ENCODE data around the gene NR2C2. TPM values are rescaled to one million over a fixed set of nuclear protein-coding genes. Genes with fewer than 3 reads are reported as not detected.

NR2C2 gene
- total RNA-seq, 2 donors from 2014 or later, result 51.8 to 70.7 TPM

DNA sequence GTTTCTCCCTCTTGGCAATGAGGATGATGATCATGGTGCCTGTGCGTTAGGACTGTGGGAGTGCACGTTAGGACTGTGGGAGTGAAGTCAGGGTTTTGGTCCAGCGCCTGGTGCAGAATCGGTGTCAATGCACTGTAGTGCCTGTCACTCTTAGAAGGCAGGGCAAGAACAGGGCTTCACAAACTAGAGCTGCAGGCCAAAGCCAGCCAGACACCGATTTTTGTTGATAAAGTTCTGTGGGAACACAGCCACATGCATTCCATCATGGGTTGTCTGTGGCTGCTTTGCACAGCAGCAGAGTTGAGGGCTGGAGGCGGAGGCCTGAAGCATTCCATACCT lies 32.6 kb upstream of the NR2C2 start:
- no peak for DNase-seq (ENCODE audit: low spot score in 2 of 2)
- Mint-ChIP-seq H3K27ac (no peak overlapping the region), H3K36me3 (no peaks in the 10 kb centered on the region), H3K9me3 (no peaks in the 10 kb centered on the region)
- no peak for ATAC-seq

GRCh38 chr3:14915636-14916222 lies 31.7 kb upstream of the NR2C2 start:
- Mint-ChIP-seq H3K27ac (no peak overlapping the region), H3K9me3 (no peaks in the 10 kb centered on the region), H3K36me3 (no peaks in the 10 kb centered on the region)
- no peak for DNase-seq (ENCODE audit: low spot score in 2 of 2)
- ATAC-seq, result peak in 1 of 2 donors; percentile 34

DNA sequence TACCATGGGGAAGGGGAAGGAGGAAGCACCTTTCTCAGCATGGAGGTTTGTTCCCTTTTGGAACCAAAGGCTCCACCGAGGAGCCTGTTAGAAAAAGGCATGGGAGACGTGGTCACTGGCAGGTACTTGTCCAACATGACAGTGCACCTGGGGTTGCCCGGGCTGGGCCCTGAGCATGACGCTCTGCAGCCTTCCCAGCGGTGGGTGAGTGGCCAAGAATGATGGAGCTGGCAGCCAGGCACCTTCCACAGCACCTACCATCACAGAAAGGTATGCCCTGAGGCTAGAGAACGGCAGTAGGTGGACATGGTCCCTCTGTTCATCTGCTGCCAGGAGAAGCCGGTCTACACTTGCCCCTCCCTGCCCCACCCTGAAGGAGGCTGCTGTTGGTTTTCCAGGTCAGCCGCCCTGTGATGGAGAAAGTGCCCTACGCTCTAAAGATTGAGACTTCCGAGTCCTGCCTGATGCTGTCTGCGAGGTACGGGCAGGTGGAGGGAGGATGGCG lies 29.0 kb upstream of the NR2C2 start:
- DNase-seq (ENCODE audit: low spot score in 2 of 2), result no peak
- no peak overlapping the region for H3K27ac Mint-ChIP-seq
- H3K36me3 Mint-ChIP-seq, result no peaks in the 10 kb centered on the region
- ATAC-seq, result no peak
- H3K9me3 Mint-ChIP-seq, result no peaks in the 10 kb centered on the region

DNA sequence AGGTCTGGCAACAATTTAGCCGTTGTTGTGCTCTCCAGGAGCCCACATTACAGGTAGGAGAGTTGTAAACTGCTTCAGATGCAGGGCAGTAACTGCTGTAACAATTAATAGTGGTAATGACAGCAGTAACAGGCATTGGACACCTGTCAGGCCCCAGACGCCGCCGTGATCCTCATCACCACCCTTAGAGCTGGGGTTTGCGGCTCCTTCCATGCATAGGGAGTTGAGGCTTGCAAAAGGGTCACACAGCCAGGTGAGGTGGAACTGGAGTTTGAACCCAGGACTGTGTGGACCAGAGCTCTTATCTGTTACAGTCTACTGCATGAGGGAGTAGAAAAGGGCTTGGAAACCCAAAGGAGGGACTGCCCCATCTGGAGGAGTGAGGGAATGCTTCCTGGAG lies 26.8 kb upstream of the NR2C2 start:
- H3K36me3 Mint-ChIP-seq, result no peaks in the 10 kb centered on the region
- no peak overlapping the region for H3K27ac Mint-ChIP-seq
- DNase-seq (ENCODE audit: low spot score in 2 of 2), result no peak
- ATAC-seq, result peak in 1 of 2 donors; percentile 13
- H3K9me3 Mint-ChIP-seq, result no peaks in the 10 kb centered on the region

DNA sequence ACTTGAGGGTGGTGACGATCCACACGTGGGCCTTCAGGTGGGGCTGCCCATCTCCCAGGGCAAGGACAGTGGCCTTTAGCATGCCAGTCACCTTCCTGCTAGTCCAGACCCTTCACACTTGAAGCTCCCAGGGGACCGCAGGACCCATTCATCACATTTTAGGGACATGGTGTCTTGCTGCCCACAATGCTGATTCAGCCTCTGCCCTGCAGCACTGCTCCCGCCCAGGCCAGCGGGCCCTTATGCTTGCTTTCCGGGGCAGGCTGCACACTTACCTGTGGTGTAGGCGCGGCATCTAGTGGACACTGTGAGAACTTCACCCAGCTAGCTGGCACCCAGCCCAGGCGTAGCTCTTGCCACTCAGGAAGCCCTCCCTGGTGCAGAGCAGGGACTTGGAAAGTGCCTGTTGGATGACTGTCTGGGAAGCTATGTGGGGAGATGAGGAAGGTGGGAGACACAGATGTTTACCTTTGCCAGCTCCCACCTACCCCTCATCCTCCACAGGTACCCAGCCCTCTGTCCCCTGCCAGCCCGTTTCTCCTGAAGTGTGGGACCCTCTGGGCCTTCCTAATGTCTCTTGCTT lies 26.3 kb upstream of the NR2C2 start:
- peak; percentile 76 to 82 for DNase-seq (ENCODE audit: low spot score in 2 of 2)
- H3K9me3 Mint-ChIP-seq, result no peaks in the 10 kb centered on the region
- no peak overlapping the region for H3K27ac Mint-ChIP-seq
- peak; percentile 87 to 93 for ATAC-seq
- H3K36me3 Mint-ChIP-seq, result no peaks in the 10 kb centered on the region

GRCh38 chr3:14921811-14922705 lies 25.3 kb upstream of the NR2C2 start:
- Mint-ChIP-seq H3K9me3 (no peaks in the 10 kb centered on the region), H3K36me3 (no peaks in the 10 kb centered on the region), H3K27ac (no peak overlapping the region)
- ATAC-seq (no peak), DNase-seq (ENCODE audit: low spot score in 2 of 2) (no peak)

- ATAC-seq, result no peak
- H3K27ac Mint-ChIP-seq, result no peak overlapping the region
- no peaks in the 10 kb centered on the region for H3K9me3 Mint-ChIP-seq
- DNase-seq (ENCODE audit: low spot score in 2 of 2), result no peak
- no peaks in the 10 kb centered on the region for H3K36me3 Mint-ChIP-seq
Measured at GRCh38 chr3:14922863-14923262, 24.5 kb upstream of the NR2C2 start.

- no peaks in the 10 kb centered on the region for H3K9me3 Mint-ChIP-seq
- ATAC-seq (no peak), DNase-seq (ENCODE audit: low spot score in 2 of 2) (no peak)
- no peak overlapping the region for H3K27ac Mint-ChIP-seq
- no peaks in the 10 kb centered on the region for H3K36me3 Mint-ChIP-seq
Measured at GRCh38 chr3:14923476-14923875, 23.9 kb upstream of the NR2C2 start.

- H3K9me3 Mint-ChIP-seq, result no peaks in the 10 kb centered on the region
- DNase-seq (ENCODE audit: low spot score in 2 of 2) (peak in 1 of 2 donors; percentile 41), ATAC-seq (no peak)
- no peak overlapping the region for H3K27ac Mint-ChIP-seq
- H3K36me3 Mint-ChIP-seq, result no peaks in the 10 kb centered on the region
Measured at GRCh38 chr3:14925729-14926591, 21.4 kb upstream of the NR2C2 start.

DNA sequence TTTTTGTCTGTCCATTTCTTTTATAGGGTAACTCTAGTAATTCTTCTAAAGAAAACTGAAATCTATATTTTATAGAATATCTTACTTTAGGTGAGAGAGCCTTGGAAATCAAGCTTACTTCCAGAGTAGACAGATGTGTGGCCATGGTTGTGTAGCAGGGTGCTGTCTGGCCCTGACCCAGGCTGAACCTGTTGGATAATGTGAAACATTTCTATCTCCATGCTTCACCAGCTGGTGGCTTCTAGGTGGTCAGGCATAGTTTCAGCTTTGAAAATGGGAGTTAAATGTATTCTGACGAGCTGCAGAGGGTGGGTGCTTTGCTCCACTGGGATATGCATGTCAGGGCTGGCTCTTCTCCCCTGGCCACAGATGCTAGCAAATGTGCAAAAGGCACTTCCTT lies 20.8 kb upstream of the NR2C2 start:
- Mint-ChIP-seq H3K27ac (no peak overlapping the region), H3K9me3 (no peaks in the 10 kb centered on the region), H3K36me3 (no peaks in the 10 kb centered on the region)
- DNase-seq (ENCODE audit: low spot score in 2 of 2) (no peak), ATAC-seq (no peak)

GRCh38 chr3:14927308-14927707 lies 20.1 kb upstream of the NR2C2 start:
- Mint-ChIP-seq H3K9me3 (no peaks in the 10 kb centered on the region), H3K27ac (no peak overlapping the region), H3K36me3 (no peaks in the 10 kb centered on the region)
- no peak for ATAC-seq
- DNase-seq (ENCODE audit: low spot score in 2 of 2), result no peak

DNA sequence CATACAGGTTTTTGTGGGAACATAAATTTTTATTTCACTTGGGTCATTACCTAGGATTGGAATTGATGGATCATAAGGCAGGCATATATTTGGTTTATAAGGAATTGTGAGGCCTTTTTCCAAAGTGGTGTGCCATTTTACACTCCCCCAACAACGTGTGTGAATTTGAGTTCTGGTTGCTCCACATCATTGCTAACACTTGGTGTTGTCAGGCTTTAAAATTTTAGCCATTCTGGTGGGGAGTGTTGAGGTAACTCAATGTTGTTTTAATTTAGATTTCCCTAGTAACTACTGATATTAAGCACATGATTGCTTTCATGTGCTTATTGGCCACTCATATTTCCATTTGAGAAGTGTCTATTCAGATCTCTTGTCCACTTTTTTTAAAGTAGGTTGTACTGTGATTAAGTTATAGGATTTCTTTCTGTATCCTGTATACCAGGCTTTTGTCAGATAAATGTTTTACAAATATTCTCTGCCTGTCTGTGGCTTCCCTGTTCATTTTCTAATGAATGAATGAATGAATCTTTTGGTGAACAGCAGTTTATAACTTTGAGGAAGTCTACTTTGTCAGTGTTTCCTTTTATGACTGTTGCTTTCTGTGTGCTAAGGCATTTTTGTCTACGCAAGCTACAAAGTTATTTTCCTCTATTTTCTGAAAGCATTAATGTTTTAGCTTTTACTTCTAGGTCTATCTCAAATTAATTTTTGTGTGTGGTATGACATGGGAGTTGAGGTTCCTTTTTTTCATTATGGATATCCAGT lies 17.9 kb upstream of the NR2C2 start:
- Mint-ChIP-seq H3K27ac (peak overlapping the region in 1 of 2 donors; percentile 7), H3K36me3 (no peaks in the 10 kb centered on the region), H3K9me3 (no peaks in the 10 kb centered on the region)
- no peak for DNase-seq (ENCODE audit: low spot score in 2 of 2)
- no peak for ATAC-seq

GRCh38 chr3:14933820-14934425 lies 13.5 kb upstream of the NR2C2 start:
- H3K36me3 Mint-ChIP-seq, result no peaks in the 10 kb centered on the region

DNA sequence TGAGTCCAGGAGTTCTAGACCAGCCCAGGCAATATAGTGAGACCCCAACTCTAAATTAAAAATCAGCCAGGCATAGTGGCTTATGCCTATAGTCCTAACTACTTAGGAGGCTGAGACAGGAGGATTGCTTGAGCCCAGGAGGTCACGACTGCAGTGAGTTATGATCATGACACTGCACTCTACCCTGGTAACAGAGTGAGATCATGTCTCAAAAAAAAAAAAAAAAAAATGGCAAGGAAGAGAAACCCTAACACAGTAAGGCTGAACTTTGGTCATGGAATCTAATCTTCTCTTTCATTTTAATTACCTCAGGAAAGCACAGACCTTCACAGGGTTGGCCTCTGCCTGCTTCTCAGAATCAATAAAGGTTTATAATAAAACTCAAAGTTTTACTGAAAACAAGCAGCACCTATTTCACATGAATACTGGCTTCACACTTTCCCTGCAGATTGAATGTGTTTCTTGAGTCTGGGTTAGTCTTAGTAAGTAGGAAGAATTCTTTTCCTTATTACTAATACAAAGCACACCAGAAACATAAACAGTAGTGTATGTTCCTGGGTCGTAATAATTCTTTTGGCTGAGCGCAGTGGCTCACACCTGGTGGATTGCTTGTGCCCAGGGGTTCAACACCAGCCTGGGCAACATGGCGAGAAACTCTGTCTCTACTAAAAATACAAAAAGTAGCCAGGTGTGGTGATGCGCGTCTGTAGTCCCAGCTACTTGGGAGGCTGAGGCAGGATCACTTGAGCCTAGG lies 11.6 kb upstream of the NR2C2 start:
- no peaks in the 10 kb centered on the region for H3K9me3 Mint-ChIP-seq
- ATAC-seq (no peak), DNase-seq (ENCODE audit: low spot score in 2 of 2) (no peak)
- no peak overlapping the region for H3K27ac Mint-ChIP-seq
- H3K36me3 Mint-ChIP-seq, result no peaks in the 10 kb centered on the region

More at GRCh38 chr3:14933820-14934425, 13.5 kb upstream of the NR2C2 start:
- DNase-seq (ENCODE audit: low spot score in 2 of 2) (no peak), ATAC-seq (no peak)
- no peaks in the 10 kb centered on the region for H3K9me3 Mint-ChIP-seq
- no peak overlapping the region for H3K27ac Mint-ChIP-seq

DNA sequence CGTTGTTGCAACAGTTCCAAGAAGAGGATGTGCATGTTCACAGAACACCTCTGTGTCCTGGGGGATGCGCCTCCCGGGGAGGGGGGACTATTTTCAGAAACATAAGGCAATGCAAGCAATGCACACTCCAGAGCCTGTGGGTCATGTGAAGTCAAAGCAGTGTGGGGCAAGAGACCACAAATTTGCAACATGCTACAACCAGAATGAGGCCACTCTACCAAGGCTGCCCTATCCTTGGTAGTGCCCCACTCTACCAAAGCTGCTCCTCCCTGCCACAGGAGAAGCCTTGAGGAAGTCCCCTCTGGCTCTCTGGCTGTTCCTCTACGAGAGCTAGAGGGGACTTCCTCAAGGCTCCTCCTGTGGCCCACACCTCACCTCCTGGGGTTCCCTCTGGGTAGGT lies 8.4 kb upstream of the NR2C2 start:
- H3K36me3 Mint-ChIP-seq, result no peaks in the 10 kb centered on the region
- DNase-seq (ENCODE audit: low spot score in 2 of 2) (no peak), ATAC-seq (no peak)
- H3K27ac Mint-ChIP-seq, result no peak overlapping the region
- H3K9me3 Mint-ChIP-seq, result no peaks in the 10 kb centered on the region

Measured in activated naive CD4-positive, alpha-beta T cell treated with anti-CD3 and anti-CD28 coated beads, Interleukin-2, amount 50 U/mL, for 72 hours (primary cell).